C4-2B (cell line): Measurements from ENCODE around the gene RITA1.

Experiments used
- H3K27ac ChIP-seq: fragments of 450-650 bp; 2 replicates; pipeline ENCODE4 v1.5.1; 2017
- ZFX ChIP-seq: fragments of 450-650 bp; IDR thresholded peaks from 2 replicates; pipeline ENCODE4 v1.6.1; 2017
- TF ChIP-seq, protein P1 (sequence below): fragments of 450-650 bp; conservative IDR thresholded peaks from 2 replicates; pipeline ENCODE4 v1.5.1; 2017; ENCODE audit warnings: mild to moderate bottlenecking

The RITA1 gene

DNA sequence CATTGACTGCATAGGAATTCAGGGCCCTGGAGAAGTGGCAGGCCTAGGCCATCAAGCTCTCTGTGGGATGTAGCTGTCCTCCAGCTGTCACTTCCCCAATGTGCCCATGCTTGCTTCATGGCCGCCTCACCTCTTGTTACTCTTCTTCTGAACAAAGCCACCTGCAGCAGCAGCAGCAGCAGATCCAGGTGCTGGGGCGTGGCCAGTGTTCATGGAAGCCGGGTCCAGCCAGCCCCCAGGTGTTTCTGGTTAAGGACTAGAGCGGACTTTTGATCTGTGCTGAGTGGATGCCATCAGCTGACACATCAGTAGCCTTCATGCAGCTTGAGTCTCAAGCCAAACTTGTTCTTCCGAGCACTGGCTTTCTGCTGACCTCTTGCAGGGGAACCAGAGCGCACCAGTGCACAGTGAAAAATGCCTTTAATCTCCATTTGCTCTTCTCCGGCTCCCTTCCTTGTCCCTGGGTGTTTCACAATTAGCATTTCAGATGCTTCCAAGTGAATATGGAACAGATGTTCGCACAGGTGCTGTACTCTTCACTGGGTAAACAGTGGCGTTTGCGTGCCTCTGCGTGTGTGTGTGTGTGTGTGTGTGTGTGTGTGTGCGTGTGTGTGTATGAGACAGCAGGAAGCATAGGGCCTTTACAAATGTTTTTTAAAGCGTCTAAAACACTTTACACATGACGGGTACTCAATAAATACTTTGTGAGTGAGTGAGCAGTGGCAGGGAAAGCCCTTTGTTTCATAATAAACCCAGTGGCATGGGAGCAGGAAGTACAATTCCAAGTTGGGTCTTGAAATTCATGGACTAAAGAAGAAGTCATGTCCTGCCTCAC, 55.9 kb downstream of the RITA1 start:
- peak overlapping the region; percentile 0; the same call in 1 of the 2 replicates for H3K27ac ChIP-seq

More for the DNA sequence above, 55.9 kb downstream of the RITA1 start:
- TF ChIP-seq, protein P1, sequence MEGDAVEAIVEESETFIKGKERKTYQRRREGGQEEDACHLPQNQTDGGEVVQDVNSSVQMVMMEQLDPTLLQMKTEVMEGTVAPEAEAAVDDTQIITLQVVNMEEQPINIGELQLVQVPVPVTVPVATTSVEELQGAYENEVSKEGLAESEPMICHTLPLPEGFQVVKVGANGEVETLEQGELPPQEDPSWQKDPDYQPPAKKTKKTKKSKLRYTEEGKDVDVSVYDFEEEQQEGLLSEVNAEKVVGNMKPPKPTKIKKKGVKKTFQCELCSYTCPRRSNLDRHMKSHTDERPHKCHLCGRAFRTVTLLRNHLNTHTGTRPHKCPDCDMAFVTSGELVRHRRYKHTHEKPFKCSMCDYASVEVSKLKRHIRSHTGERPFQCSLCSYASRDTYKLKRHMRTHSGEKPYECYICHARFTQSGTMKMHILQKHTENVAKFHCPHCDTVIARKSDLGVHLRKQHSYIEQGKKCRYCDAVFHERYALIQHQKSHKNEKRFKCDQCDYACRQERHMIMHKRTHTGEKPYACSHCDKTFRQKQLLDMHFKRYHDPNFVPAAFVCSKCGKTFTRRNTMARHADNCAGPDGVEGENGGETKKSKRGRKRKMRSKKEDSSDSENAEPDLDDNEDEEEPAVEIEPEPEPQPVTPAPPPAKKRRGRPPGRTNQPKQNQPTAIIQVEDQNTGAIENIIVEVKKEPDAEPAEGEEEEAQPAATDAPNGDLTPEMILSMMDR, result no peak
- no peak for TF ChIP-seq ZFX
